C4-2B (cell line): ENCODE measurements around the gene NID2.

Experiments
- CTCF ChIP-seq: fragments of 450-650 bp; conservative IDR thresholded peaks from 2 replicates; pipeline ENCODE4 v1.5.1; 2017; ENCODE audit warnings: mild to moderate bottlenecking
- ZFX ChIP-seq: fragments of 450-650 bp; IDR thresholded peaks from 2 replicates; pipeline ENCODE4 v1.6.1; 2017

GRCh38 chr14:52052288-52052943 is 16.4 kb downstream of the NID2 start:
- TF ChIP-seq CTCF: no peak
- TF ChIP-seq ZFX: no peak
